OCI-LY7 (cell line): Measurements from ENCODE around the gene PALLD.

ENCODE experiments used
- EZH2phosphoT487 ChIP-seq: fragments of 200-600 bp; sonication (generic); IDR thresholded peaks from 2 replicates; pipeline ENCODE4 v1.6.1; 2018; ENCODE audit warnings: low read depth, borderline replicate concordance, mild to moderate bottlenecking, mixed run types, antibody characterized with exemption, low read length, moderate library complexity, mixed read lengths
- TF ChIP-seq, protein P1 (sequence below): fragments of 200-600 bp; sonication (generic); conservative IDR thresholded peaks from 2 replicates; pipeline ENCODE4 v1.5.1; 2014; ENCODE audit warnings: mild to moderate bottlenecking, antibody characterized with exemption, low read length, moderate library complexity, mixed read lengths

DNA sequence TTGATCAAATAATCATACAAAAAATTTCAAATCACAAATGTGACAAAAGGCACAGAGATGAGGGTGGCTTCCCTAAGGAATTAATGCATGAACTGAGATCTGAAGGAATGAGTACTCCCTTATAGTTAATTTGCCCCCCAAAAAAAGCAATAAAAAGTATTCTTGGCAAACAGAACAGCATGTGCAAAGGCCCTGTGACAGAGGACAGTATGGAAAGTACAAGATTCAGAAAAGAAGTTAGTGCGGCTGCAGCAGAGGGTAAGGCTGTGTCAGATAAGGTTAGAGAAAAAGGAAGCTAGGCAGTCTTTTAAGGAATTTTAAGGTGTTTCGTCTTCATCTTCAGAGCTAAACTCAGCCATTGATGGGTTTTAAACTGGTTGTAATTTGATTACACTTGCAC is 23.9 kb upstream of the PALLD start:
- TF ChIP-seq, protein P1, sequence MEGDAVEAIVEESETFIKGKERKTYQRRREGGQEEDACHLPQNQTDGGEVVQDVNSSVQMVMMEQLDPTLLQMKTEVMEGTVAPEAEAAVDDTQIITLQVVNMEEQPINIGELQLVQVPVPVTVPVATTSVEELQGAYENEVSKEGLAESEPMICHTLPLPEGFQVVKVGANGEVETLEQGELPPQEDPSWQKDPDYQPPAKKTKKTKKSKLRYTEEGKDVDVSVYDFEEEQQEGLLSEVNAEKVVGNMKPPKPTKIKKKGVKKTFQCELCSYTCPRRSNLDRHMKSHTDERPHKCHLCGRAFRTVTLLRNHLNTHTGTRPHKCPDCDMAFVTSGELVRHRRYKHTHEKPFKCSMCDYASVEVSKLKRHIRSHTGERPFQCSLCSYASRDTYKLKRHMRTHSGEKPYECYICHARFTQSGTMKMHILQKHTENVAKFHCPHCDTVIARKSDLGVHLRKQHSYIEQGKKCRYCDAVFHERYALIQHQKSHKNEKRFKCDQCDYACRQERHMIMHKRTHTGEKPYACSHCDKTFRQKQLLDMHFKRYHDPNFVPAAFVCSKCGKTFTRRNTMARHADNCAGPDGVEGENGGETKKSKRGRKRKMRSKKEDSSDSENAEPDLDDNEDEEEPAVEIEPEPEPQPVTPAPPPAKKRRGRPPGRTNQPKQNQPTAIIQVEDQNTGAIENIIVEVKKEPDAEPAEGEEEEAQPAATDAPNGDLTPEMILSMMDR = no peak
- TF ChIP-seq EZH2phosphoT487 = no peak
